OCI-LY7 (cell line): ENCODE data around the gene DDRGK1. TPM values are rescaled to one million over a fixed set of nuclear protein-coding genes. Genes with fewer than 3 reads are reported as not detected.

Source experiments
- BruUV-seq: library from RNA; stranded (reverse); fragments of 400-500 nt; replicated peaks from 2 replicates; lab custom pipeline; 2021; lab: Mats Ljungman, UMichigan
- CTCF ChIA-PET: fragments of 300-600 bp; sonication (Branson Sonifier 250); formaldehyde crosslinking; loops from one replicate; lab custom pipeline; 2022; ENCODE audit warnings: antibody characterized with exemption; ENCODE audit not compliant: unreplicated experiment; lab: Charles Lee
- POLR2A ChIA-PET: fragments of 300-600 bp; sonication (Branson Sonifier 250); formaldehyde crosslinking; loops from one replicate; lab custom pipeline; 2022; ENCODE audit warnings: antibody characterized with exemption; lab: Charles Lee
- DNase-seq: peaks from one replicate; pipeline ENCODE4 v3.0.0-alpha.2; 2015; ENCODE audit warnings: low spot score
- H2AFZ ChIP-seq: fragments of 200-600 bp; sonication (generic), shearing (Covaris generic); 2 replicates; pipeline ENCODE4 v1.6.1; 2014; ENCODE audit warnings: mild to moderate bottlenecking, antibody characterized with exemption, low read length, moderate library complexity
- H3K27ac ChIP-seq: fragments of 200-600 bp; sonication (generic); 2 replicates; pipeline ENCODE4 v1.5.1; 2014; ENCODE audit warnings: mixed run types, low read depth, mild to moderate bottlenecking, moderate library complexity, low read length, inconsistent platforms; ENCODE audit not compliant: poor library complexity, severe bottlenecking
- H3K36me3 ChIP-seq: fragments of 200-600 bp; sonication (generic); 2 replicates; pipeline ENCODE4 v1.6.1; 2014; ENCODE audit warnings: mild to moderate bottlenecking, antibody characterized with exemption, low read length, moderate library complexity, mixed read lengths; ENCODE audit not compliant: insufficient read depth
- H3K4me1 ChIP-seq: fragments of 200-600 bp; sonication (generic); 2 replicates; pipeline ENCODE4 v1.5.1; 2014; ENCODE audit warnings: mild to moderate bottlenecking, low read length; ENCODE audit not compliant: insufficient read depth, poor library complexity, severe bottlenecking
- H3K4me2 ChIP-seq: fragments of 200-600 bp; sonication (generic); 2 replicates; pipeline ENCODE4 v1.6.1; 2014; ENCODE audit warnings: mild to moderate bottlenecking, low read length
- H3K4me3 ChIP-seq: fragments of 200-600 bp; sonication (generic); 2 replicates; pipeline ENCODE4 v1.5.1; 2014; ENCODE audit warnings: mild to moderate bottlenecking, low read depth, low read length; ENCODE audit not compliant: poor library complexity, severe bottlenecking
- H3K79me2 ChIP-seq: fragments of 200-600 bp; sonication (generic); 2 replicates; pipeline ENCODE4 v1.6.1; 2016; ENCODE audit warnings: low read depth, mild to moderate bottlenecking, low read length, moderate library complexity, mixed read lengths; ENCODE audit not compliant: insufficient read depth
- H3K9me2 ChIP-seq: fragments of 200-600 bp; sonication (generic); 2 replicates; pipeline ENCODE4 v1.6.1; 2016; ENCODE audit warnings: mild to moderate bottlenecking, low read length, mixed read lengths; ENCODE audit not compliant: insufficient read depth
- H3K9me3 ChIP-seq: fragments of 200-600 bp; sonication (generic); 2 replicates; pipeline ENCODE4 v1.6.1; 2014; ENCODE audit warnings: mild to moderate bottlenecking, mixed run types, low read length, mixed read lengths
- H4K20me1 ChIP-seq: fragments of 200-600 bp; sonication (generic); 2 replicates; pipeline ENCODE4 v1.6.1; 2014; ENCODE audit warnings: mild to moderate bottlenecking, antibody characterized with exemption, low read length, moderate library complexity, mixed read lengths; ENCODE audit not compliant: insufficient read depth
- EZH2phosphoT487 ChIP-seq: fragments of 200-600 bp; sonication (generic); IDR thresholded peaks from 2 replicates; pipeline ENCODE4 v1.6.1; 2018; ENCODE audit warnings: low read depth, borderline replicate concordance, mild to moderate bottlenecking, mixed run types, antibody characterized with exemption, low read length, moderate library complexity, mixed read lengths
- intact Hi-C: fragments of 100-400 bp; cut with micrococcal nuclease; formaldehyde crosslinking; loops from one replicate; pipeline ENCODE4 v1.10.0; 2022; ENCODE audit not compliant: unreplicated experiment
- total RNA-seq, 2 experiments: library from RNA; depleted of rRNA in 1 of 2; stranded (reverse); fragments of >200 nt in 1 of 2; shearing (Covaris generic) in 1 of 2; gene quantifications; 2 replicates each; pipeline ENCODE4 v1.2.3, GENCODE V29; 2014 to 2022
- TF ChIP-seq, protein P1 (sequence below): fragments of 200-600 bp; sonication (generic); conservative IDR thresholded peaks from 2 replicates; pipeline ENCODE4 v1.5.1; 2014; ENCODE audit warnings: mild to moderate bottlenecking, antibody characterized with exemption, low read length, moderate library complexity, mixed read lengths

The DDRGK1 gene
- total RNA-seq, 2 experiments from 2014 or later: 37.7 to 55.0 TPM

- intact Hi-C loops: no loop called here
- H3K9me3 ChIP-seq: no peaks in the 10 kb centered on the region
- no peak overlapping the region for H3K27ac ChIP-seq
- peaks cover 6% of the 10 kb centered on the region for H3K4me1 ChIP-seq
- no TSS peak for BruUV-seq
- DNase-seq: no peak
- H3K36me3 ChIP-seq: peaks cover 5% of the 10 kb centered on the region; the same call in 1 of the 2 replicates
- H3K4me3 ChIP-seq: no peak overlapping the region
- H3K79me2 ChIP-seq: no peaks in the 10 kb centered on the region
- TF ChIP-seq, protein P1, sequence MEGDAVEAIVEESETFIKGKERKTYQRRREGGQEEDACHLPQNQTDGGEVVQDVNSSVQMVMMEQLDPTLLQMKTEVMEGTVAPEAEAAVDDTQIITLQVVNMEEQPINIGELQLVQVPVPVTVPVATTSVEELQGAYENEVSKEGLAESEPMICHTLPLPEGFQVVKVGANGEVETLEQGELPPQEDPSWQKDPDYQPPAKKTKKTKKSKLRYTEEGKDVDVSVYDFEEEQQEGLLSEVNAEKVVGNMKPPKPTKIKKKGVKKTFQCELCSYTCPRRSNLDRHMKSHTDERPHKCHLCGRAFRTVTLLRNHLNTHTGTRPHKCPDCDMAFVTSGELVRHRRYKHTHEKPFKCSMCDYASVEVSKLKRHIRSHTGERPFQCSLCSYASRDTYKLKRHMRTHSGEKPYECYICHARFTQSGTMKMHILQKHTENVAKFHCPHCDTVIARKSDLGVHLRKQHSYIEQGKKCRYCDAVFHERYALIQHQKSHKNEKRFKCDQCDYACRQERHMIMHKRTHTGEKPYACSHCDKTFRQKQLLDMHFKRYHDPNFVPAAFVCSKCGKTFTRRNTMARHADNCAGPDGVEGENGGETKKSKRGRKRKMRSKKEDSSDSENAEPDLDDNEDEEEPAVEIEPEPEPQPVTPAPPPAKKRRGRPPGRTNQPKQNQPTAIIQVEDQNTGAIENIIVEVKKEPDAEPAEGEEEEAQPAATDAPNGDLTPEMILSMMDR: no peak
- TF ChIP-seq EZH2phosphoT487: no peak
- H3K9me2 ChIP-seq: no peaks in the 10 kb centered on the region
- H4K20me1 ChIP-seq: no peaks in the 10 kb centered on the region
- H3K4me2 ChIP-seq: no peak overlapping the region
- CTCF ChIA-PET: no interaction called here
- no peak overlapping the region for H2AFZ ChIP-seq
- POLR2A ChIA-PET: no interaction called here
Observed at GRCh38 chr20:3233991-3234498, 29.6 kb upstream of the DDRGK1 start.

DNA sequence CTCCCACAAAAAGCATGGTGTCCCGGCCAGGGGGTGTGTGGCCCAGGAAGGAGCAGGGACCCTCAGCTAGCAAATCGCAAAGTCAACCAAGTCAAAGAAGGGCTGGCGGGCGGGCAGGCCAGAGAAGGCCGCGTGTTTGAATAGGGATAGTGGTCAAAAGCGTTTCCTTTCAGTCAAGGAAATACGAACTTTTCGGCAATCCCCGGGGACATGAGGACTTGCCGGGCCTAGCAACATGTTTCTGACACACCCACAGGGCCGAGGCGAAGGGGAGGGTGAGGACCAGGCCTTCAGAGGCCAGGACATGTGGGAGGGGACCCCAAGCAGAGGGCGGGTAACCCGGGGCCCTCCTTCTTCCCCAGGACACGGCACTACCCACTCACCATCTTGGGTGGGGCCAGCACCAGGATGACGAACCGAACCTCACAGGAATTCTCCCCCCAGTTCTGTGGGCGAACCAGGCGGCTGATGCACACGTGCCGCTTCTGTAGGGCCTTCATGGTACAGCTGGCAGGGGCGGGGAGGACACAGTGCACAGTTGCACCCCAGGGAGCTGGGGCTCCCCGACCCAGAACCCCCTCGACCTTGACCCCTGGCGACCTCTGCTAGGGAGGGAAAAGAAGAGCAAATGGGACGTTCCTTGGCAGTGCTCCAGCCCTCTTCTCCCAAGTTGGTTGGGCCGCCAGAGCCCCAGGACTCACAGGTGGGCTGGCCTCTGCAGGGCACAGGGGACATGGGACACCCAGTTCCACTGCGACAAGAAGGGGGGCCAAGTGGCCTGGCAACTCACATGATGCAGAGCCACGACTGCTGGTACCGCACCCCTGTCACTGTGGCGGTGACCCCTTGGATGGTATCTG, 28.9 kb upstream of the DDRGK1 start:
- CTCF ChIA-PET: no interaction called here
- no peaks in the 10 kb centered on the region for H3K9me3 ChIP-seq
- H3K79me2 ChIP-seq: no peaks in the 10 kb centered on the region
- H3K27ac ChIP-seq: no peak overlapping the region
- peaks cover 5% of the 10 kb centered on the region; the same call in 1 of the 2 replicates for H3K36me3 ChIP-seq
- H2AFZ ChIP-seq: no peak overlapping the region
- H3K9me2 ChIP-seq: no peaks in the 10 kb centered on the region
- no TSS peak for BruUV-seq
- peaks cover 6% of the 10 kb centered on the region for H3K4me1 ChIP-seq
- POLR2A ChIA-PET: no interaction called here
- intact Hi-C loops: no loop called here
- no peak overlapping the region for H3K4me3 ChIP-seq
- no peak overlapping the region for H3K4me2 ChIP-seq
- no peak for DNase-seq
- no peaks in the 10 kb centered on the region for H4K20me1 ChIP-seq
- TF ChIP-seq EZH2phosphoT487: no peak
- TF ChIP-seq, protein P1: no peak
